ENCODE results near the gene EIF2B2.

Gene EIF2B2

DNA sequence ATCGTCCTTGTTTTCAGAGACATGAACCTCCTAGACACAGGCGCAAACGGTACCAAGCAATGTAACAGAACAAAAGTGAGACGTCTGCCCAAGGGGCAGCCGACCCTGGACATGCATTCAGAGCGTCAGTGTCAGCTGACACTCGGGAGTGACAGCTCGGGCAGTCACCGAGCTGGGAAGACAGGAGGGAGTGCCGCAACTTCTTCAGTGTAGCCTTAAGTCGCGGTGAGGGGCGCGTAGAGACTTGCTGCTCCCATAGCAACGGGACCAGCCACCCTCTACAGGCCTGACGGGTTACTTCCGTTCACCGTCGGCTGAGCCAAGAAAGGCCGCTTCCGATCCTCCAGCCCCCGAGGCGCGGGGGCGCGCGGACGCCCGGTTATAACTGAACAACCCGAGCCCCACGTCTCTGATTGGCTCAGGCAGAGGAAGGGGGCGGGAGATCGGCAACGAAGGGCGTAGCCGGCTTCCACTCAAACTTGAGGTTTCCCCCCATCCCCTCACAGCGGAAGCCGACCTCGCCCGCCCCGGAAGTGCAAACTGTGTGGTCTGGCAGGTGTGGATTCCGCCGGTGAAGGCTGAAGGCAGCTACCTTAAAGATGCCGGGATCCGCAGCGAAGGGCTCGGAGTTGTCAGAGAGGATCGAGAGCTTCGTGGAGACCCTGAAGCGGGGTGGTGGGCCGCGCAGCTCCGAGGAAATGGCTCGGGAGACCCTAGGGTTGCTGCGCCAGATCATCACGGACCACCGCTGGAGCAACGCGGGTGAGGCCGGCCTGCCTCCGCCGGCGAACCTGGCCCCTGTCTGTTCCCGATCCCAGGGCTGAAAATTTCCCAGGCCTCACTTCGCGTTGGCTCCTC is at the start of gene EIF2B2:
Gene EIF2B2 (plus strand): TSS at position 530 of the 858 bp plus-strand sequence. CDS start 70 bp downstream, at position 600.
- peak; percentile 96 to 97 for DNase-seq

DNA sequence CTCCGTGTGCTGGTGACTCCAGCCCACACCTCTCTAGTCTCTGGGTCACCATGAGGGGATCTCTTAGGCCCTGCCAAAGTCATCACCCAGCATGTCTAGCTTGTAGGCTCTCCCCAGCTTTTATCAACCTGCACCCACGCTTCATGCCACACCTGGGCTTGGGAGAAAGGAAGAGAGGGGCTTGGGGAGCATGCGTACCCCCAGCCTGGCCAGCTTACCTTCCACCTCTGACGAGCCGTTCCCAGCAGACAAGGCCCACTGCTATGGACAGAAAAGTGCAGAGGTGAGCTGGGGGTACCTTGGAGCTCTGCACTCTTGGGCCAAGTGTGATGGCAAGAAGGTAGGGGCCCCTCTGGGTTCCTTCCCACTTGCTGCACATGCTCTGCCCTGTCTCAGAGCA is 49.0 kb upstream of the EIF2B2 start:
- no peak for DNase-seq

DNA sequence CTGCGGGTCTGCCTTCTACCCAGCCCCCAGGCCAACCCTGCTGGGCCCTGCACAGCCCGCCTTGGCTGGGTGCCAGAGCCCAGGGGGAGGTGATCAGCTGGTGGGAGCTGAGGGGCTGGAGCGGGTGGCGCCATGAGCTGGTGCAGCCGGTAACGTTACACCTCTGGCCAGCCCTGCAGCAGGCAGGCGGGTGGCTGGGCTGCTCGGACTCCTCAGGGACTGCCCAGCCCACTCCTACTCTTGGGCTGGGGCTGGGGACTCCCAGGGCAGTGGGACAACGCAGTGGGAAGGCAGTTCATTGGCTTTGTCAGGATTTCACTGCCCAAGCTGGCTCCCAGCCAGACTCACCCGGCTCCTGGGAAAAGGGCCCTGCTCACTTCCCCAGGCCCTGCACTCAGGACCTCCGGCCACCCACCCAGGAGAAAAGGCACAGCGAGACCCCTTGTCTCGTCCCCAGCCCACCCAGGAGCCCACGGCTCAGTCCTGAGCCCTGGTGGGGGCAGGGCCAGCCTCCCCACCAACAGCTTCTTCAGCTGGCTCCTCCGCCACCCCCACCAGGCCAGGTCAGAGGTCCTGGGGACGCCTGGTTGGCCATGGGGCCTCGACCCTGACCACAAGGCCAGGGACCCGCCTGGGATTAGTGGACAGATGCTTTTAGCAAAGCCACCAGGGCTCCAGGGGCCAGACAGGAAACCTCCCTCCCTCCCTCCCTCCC is 48.3 kb upstream of the EIF2B2 start:
- no peak for DNase-seq

DNA sequence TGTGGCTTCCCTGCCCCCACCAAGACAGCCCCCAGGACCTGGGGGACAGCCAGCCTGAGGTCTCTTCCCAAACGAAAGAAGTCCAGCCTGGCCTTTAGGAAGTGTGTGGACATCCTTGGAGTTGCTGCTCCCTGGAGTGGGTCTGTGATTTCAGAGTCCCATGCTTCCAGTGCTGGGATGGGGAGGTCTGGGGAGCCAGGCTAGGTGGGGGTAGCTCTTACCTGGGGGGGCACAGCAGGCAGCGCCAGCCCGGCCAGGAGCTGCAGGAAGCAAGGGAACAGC is 47.8 kb upstream of the EIF2B2 start:
- no peak for DNase-seq

DNA sequence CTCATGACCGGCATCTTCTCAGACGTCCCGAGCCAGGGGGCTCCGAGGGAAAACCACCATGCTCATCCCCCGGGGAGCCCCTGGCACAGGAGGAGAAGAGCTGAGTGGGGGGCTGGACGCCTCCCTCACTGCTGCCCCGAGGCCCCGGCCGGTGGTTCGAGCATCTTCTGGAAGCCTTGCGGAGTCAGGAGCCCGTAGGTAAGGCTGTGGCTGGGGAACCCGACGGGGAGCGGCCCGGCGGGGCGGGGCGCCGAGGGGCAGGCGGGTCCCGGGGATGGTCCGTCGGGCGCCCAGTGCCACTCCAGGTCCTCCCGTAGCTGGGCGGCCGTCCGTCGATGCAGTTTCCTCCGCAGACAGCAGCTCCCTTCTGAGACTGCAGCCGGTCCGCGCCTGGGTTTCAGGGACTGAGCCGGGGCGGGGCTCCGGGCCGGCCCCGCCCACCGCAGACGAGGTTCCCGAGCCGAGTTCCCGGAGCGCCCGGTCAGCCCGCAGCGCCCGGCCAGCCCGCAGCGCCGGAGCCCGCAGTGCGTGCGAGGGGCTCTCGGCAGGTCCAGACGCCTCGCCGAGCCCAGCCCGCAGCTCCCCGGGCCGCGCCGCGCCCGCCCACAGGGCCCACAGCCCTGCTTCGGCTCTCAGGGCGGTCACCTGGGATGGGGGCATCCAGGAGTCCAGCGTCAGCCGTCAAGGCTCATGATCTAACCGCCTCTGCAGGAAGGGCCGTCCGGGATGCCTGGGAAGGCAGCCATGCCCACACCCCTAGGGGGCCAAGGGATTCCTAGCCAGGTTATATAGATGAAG is 47.3 kb upstream of the EIF2B2 start, which contains the start of gene PGF:
Gene PGF (minus strand): TSS at position 369 of the 798 bp plus-strand sequence. CDS start 355 bp downstream, at position 14.
- DNase-seq, result peak in 1 of 2 experiments; percentile 23

DNA sequence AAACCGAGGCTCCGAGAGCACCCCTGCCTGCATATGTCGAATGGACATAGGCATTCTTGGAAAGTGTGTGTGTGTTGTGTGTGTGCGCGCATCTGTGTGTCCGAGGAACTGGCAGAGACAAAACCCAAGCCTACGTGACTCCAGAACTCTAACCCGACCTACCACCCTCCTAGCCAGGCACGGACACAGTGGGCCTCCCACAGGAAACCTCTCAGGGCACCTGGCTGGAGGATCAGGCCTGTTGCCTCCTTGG is 46.8 kb upstream of the EIF2B2 start:
- no peak for DNase-seq

DNA sequence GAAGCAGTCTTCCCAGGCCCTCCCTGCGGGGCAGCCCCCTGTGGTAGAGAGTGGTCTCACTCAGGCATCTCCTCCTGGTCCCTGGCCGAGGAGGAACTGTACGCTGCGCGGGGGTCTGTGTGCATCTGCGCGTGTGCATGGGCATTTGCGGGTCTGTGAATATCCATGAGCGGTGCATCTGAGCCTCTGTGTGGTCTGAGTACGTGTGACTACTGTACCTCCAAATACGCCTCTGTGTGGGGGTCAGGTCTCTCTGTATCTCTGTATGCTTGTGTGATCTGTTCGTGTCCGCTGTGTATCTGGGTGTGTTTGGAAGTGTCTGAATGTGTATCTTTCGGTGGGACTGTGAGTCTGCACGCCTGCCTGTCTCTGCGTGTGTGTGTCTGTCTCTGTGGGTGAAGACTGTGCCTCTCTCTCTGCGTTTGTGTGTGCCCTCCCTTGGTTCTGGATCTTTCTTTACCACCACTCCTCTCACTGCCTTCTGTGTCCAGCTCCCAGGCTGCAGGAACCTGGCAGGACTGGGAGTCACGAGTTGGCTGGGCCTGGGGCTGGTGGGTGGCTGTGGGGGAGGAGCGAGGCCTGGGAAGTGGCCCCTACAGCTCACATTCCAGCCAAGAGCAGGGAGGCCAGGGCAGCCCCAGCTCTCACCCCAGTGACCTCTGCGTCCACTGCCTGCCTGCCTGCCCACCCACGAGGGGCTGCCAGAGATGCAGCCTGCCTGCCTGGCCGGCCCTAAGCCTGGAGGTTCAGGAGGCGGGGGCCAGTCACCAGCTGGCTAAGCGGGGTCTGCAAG is 46.2 kb upstream of the EIF2B2 start:
- DNase-seq, result no peak

DNA sequence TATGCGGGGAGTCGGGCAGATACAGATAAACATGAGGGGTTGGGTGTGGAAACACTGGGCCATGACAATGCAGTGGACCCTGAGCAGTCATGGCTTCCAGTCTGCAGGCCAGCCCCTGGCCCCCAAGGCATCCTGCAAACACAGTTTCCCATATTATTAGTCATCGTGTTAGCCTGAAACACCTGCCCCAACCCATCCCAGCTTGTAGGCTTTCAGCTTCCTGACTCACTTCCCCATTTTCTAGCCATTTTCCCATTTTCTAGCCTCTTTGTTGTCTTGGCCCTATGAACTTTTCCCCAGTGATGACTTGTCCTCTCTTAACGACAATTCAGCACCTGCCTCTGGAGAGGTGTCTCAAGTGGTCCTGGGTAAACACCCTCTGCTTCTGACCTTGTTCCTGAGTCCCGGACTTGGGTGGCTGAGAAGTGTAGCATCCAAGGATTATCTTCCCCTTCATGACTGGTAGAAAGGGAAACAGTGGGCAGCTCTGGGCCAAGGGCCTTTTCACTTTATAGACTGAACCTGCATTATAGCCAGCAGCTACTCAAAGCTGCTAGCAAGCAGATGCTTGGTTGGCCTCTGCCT is 43.0 kb upstream of the EIF2B2 start:
- no peak for DNase-seq

DNA sequence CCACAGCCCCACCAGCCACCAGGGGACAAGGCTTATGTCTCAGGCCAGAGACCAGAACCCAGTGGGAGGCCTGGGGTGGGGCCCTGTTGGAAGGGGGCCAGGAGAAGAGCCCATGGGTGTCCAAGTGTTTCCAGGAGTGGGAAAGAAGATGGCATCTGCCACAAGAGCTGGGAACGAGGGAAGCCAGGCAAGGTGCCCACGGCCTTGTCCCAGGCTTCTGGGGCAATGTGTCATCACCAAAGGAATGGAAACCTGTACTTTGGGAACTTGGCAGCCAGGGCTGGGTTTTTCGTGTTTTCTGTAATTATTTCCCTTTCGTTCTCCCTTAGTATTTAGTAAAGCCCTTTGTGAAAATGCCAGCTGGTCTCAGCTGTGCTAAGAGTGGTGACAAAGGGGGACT is 42.0 kb upstream of the EIF2B2 start:
- DNase-seq, result no peak

DNA sequence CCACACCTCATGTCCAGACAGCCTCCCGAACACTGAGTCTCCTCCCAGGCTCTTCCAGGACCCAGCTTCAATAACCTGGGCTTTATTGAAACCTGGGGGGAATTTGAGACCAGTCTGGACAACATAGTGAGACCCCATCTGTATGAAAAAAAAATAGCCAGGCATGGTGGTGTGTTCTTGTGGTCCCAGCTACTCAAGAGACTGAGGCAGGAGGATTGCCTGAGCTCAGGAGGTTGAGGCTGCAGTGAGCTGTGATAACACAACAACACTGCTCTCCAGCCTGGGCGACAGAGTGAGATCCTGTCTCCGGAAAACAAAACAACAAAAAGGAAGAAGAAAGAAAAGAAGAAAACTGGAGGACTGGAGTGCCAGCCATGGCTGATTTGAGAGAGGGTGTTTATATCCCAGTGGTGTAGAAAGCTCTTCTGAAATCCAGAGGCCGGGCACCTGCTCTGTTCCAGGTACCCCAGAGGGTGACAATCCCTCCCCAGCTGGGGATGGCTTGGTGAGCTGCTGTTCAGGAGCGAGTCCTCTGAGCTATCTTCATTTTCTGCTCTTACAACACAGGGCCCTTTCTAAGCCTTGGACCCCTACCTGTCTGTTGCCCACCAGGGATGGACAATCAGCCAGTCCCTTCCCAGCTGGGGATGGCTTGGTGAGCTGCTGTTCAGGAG is 41.3 kb upstream of the EIF2B2 start:
- DNase-seq, result no peak

DNA sequence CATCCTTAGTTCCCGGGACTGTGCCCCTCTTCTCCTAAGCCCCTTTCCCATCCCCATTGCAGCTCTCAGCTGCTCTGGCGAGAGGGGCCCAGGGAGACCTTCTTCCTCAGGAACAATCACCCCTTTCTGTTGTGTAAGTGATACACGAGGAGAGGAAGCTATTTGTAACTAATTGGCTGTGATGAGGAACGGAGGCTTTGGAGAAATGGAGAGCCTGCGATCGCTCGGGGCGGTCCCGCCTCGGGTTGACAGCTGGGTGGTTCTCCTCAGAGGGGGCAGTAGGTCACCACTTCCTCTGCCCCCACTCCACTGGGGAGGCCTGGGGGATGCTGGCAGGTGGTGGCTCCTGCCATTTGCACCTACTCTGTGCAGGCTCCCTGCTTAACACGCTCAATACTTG is 40.7 kb upstream of the EIF2B2 start:
- no peak for DNase-seq

DNA sequence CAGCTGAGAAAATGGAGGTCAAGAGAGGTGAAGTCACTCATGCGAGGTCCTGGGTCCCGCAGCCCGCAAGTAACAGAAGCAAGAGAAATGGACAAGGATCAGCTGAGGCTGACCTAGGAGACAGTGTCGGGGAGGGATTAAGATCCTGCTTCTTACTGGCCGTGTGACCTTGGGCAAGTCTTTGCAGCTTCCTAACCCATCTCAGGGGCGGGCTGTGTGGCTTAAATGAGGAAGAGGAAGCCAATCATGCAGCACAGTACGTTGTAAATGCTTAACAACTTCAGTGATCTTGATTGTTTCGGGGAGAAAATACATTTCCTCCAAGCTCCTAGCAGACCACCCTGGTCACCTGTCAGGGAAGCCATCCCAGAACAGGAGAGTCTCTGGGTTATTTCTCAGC is 40.2 kb upstream of the EIF2B2 start:
- DNase-seq, result no peak

DNA sequence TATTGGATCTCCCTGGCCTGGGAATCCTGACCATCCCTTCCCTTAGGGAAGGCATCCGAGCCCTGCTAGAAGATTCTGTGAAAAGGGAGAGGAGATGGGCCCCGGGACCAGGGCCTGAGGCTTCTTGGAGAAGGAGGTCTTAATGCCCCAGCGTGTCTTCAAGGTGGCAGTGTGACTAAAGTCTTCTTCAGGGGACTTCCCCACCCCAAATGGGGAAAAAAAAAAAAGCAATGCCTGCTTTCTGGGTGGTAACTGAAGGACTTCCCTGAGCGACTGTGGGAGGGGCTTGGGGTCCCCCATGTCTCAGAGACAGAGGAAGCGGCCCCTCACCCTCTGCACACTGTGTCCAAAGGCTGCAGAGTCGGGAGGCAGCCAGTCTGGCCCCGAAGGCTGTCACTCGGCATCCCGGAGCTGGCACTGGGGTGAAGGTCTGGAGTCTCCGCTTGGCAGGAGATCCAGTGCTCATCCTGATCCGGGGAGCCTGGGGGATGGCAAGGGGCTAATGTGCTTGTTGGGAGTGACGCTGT is 39.5 kb upstream of the EIF2B2 start:
- no peak for DNase-seq

DNA sequence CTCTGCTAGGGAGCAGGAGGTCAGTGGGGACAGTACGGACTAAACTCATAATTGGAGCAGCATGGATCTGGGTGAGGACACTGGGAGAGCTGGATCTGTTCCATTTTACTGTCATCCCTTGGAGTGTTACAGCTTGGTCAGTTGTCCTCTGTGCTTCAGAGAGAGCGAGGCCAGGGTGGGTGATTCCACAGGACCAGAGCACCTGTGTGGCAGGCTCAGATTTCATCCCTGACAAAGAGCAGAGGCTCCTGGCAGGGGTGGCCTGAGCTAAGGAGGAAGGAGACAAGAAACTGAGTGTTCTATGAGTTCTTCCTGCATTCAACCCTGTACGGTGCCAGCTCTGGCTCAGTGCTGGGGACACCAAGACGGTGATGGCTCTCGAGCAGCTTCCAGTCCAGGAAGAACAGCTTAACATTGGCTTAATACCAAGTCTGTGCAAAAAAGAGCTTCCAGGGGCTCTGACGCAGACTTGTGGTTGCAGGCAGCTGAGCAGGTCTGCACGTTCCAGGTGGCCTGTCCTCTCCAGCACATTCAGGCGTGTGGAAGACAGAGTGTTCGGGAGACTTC is 38.9 kb upstream of the EIF2B2 start:
- DNase-seq, result no peak

DNA sequence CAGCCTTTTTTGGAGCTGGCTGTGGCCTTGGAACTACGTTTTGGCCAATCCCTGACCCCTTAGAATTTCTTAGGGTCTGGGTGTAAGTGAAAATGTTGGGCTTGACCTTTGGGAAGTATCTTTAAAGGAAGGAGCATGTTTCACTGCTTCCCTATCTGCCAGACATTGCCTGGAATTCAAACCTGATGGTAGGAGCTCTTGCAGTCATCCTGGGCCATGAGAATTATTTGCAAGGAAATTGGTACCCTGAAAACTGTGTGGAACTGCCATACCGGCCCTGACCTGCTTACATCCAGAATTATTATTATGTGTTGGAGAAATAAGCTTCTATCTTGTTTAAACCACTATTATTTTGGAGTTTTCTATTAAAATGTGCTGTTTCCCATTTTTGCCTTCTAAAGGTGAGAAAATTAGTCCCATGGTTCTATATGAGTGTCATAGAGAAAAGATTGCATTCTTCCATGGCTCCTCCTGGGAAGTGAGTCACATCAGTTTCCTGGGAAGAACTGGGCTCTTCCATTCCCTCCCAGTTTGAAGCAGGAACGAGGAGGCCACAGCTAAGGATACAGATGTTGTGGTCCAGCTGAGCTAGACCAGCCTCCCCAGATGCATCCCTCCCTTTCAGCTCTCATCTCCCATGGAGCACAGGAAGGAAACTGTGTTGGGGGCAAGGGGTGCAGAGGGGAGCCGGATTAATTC is 37.8 kb upstream of the EIF2B2 start:
- DNase-seq, result peak in 1 of 2 experiments; percentile 9

DNA sequence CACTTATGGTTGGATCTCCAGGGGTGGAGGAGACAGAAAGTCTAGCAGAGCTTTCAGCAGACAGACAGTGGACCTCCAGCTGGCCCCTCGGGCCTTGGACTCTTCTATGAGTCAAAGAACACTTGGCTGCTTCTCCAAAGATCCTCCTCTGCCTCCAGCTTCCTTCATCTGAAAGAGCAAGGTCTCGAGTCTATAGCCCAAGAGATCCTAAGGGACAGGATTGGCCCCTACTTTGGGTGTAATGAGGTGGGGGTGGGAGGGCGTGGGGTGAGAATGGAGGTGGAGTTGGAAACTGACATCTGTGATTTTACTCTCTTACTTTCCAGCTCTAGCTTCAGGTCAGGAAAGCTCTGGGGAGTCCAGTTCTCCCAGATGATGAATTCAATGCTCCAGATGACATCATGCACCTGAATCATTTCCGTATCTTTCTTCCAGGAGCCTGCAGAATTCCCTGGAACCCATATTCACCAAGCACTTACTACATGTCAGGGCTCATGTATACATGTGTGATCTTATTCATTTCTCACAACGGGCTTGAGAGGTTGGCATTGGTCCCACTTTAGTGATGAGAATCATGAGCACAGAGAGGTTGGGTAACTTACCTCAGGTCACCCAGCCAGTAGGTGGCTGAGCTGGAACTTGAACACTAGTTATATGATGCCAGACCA is 37.1 kb upstream of the EIF2B2 start:
- no peak for DNase-seq

DNA sequence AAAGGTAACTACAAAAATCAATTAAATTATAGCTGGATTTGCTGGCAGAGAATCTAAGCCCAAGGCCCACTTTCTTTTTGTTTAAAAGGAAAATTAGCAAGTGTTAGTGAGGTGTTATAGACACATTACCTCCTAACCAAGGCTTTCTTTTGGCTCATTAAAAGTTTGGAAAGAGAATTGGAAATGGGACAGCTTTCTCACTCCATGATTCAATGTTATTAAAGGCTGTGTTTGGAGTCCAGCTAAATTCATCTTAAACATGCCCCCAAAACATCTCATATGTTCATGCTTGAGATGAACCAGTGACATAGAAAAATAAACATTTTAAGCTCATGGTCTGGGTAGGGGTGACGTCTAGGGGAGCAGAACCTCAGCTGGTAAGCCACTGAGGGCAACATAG is 33.9 kb upstream of the EIF2B2 start:
- no peak for DNase-seq

DNA sequence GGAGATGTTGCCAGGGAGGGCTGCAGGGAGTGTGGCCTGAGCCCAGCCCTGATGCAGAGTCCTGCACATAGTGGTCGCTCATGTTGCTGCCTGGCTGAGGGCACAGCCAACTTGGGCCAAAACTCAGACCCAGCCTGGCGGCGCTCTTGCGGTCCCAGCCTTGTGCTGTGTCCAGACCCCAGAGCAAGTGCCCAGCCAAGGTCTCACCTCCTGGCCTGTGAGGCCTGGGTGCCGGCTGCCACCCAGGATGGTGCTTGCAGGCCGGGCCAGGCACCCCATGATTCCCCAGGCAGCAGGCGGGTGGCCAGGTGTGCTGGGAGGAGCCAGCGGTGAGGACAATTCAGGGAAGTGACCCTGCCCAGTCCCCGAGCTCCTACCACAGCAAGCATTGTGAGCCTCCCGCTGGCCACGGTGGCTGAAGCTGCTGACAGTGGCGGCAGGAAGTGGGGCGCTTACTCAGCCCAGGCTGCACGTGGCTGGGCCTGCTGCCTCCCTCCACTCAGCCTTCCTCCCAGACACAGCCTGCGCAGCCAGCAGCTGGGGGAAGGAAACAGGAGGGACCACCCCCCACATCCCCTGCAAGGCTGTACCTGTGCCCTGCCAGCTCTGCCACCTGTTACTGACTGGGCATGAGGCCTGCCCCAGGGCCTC is 29.6 kb upstream of the EIF2B2 start:
- no peak for DNase-seq

DNA sequence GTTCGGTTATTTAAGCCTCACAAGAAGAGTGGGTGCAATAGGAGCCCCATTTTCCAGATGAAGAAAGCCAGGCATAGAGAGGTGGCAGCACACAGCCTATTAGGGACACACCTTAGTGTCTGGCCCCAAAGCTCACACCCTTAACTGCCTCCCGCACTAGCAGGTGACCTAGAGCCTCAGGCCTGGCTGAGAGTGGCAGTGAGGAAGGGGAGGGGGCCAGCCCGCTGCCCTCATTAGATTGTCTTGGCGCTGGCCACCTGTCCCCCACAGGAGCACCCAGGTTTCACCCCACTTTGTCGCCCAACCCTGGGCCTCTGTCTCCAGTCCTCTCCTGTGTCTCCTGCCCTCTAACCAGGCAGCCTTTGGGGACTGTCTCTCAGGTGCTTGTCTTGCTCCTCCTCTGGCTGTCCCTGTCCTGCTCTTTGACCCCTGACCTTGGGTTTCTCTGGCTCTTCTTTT is 28.8 kb upstream of the EIF2B2 start:
- no peak for DNase-seq
